Gastroesophageal sphincter (tissue), 3 donors: ENCODE results near the gene XKR7.

Source experiments
- CTCF ChIP-seq, 4 experiments: fragments of 200-600 bp in 2 of 4; fragments of 450-650 bp in 2 of 4; sonication (generic) in 1 of 4; IDR thresholded peaks; one replicate each; pipeline ENCODE4 v1.5.1; 2017 to 2019; ENCODE audit warnings: antibody characterized with exemption in 4 of 4, mild to moderate bottlenecking in 2 of 4, moderate library complexity in 2 of 4
- POLR2A ChIP-seq, 2 donors: fragments of 450-650 bp; IDR thresholded peaks; one replicate each; pipeline ENCODE4 v1.6.1; 2017; ENCODE audit warnings: antibody characterized with exemption in 2 of 2, mild to moderate bottlenecking in 2 of 2, moderate library complexity in 1 of 2
- POLR2AphosphoS5 ChIP-seq: sonication (generic); formaldehyde crosslinking; IDR thresholded peaks from one replicate; pipeline ENCODE4 v1.6.1; 2017; ENCODE audit warnings: antibody characterized with exemption

GRCh38 chr20:32012159-32012688 lies 44.3 kb downstream of the XKR7 start:
- no peak for TF ChIP-seq CTCF (IDR thresholded peaks at IDR 0.05)
- TF ChIP-seq POLR2AphosphoS5, result no peak
- no peak for TF ChIP-seq POLR2A (IDR thresholded peaks at IDR 0.05)
